K562 (cell line): Measurements from ENCODE around the gene DNAJC8. TPM values are rescaled to one million over a fixed set of nuclear protein-coding genes. Genes with fewer than 3 reads are reported as not detected.

Experiments
- ATAC-seq: fragments of 200-7000 bp; cut with Tn5 transposase; 3 replicates; pipeline ENCODE4 v1.9.1; 2020; ENCODE audit warnings: moderate library complexity
- BruUV-seq: library from RNA; stranded (reverse); fragments of 400-500 nt; replicated peaks from 2 replicates; lab custom pipeline; 2021; lab: Mats Ljungman, UMichigan
- CTCF ChIA-PET: fragments of 300-600 bp; formaldehyde crosslinking; extraction: SDS; loops from one replicate; lab custom pipeline; 2021; ENCODE audit warnings: low intra/inter-chr PET ratio; lab: Yijun Ruan, JAX
- POLR2A ChIA-PET: fragments of 300-600, 350-650 bp; sonication (Branson Sonifier 250); formaldehyde crosslinking; extraction: SDS; loops from one replicate; lab custom pipeline; 2021; ENCODE audit warnings: antibody characterized with exemption, inconsistent platforms; lab: Yijun Ruan, JAX
- DNase-seq, 4 experiments: peaks; one replicate each; pipeline versions ENCODE4 v3.0.0 to v3.0.0-alpha.2; 2011 to 2018; ENCODE audit warnings: low spot score in 3 of 4, mixed read lengths in 3 of 4; ENCODE audit errors: extremely low read depth in 1 of 4
- FAIRE-seq: peaks from 2 replicates; lab custom pipeline; 2011; peaks lifted over from hg19 to GRCh38; lab: Jason Lieb, UNC
- H2AFZ ChIP-seq: 2 replicates; pipeline ENCODE4 v1.6.0; 2011; ENCODE audit warnings: low read depth, low read length, control low read depth, inconsistent platforms
- H3K27ac ChIP-seq: fragments of 200-600 bp; 3 replicates; pipeline ENCODE4 v1.8.0; 2011; ENCODE audit warnings: low read depth, mild to moderate bottlenecking, control low read depth, inconsistent platforms, low read length, moderate library complexity, mixed read lengths; ENCODE audit errors: extremely low read depth
- H3K27me3 ChIP-seq, 2 experiments: fragments of 300-600 bp in 1 of 2; 2 replicates in 1 of 2; 3 replicates in 1 of 2; pipeline versions ENCODE4 v1.6.0 to v1.8.0; 2011; ENCODE audit warnings: inconsistent platforms in 2 of 2, low read length in 2 of 2, mild to moderate bottlenecking in 1 of 2, mixed read lengths in 1 of 2, moderate library complexity in 1 of 2; ENCODE audit not compliant: control insufficient read depth in 2 of 2, insufficient read depth in 2 of 2
- H3K36me3 ChIP-seq: fragments of 300-600 bp; 3 replicates; pipeline ENCODE4 v1.8.0; 2011; ENCODE audit warnings: mild to moderate bottlenecking, low read length, inconsistent platforms; ENCODE audit not compliant: control insufficient read depth, insufficient read depth
- H3K4me1 ChIP-seq, 2 experiments: fragments of 200-600 bp in 1 of 2; replicated peaks in 1 of 2; 2 replicates in 1 of 2; 3 replicates in 1 of 2; pipeline versions ENCODE4 v1.5.1 to v1.8.0; 2011; ENCODE audit warnings: inconsistent platforms in 2 of 2, low read length in 2 of 2, mild to moderate bottlenecking in 1 of 2, mixed read lengths in 1 of 2, moderate library complexity in 1 of 2; ENCODE audit not compliant: control insufficient read depth in 2 of 2, insufficient read depth in 2 of 2
- H3K4me2 ChIP-seq: 2 replicates; pipeline ENCODE4 v1.6.1; 2011; ENCODE audit warnings: low read length, control low read depth, inconsistent platforms, mixed read lengths; ENCODE audit not compliant: insufficient read depth
- H3K4me3 ChIP-seq: fragments of 200-600 bp; sonication (generic), shearing (Covaris generic); 2 replicates; pipeline ENCODE4 v1.5.1; 2016; ENCODE audit warnings: control low read depth, inconsistent platforms
- H3K79me2 ChIP-seq: fragments of 200-600 bp; 3 replicates; pipeline ENCODE4 v1.8.0; 2011; ENCODE audit warnings: low read length, inconsistent platforms; ENCODE audit not compliant: control insufficient read depth, insufficient read depth
- H3K9ac ChIP-seq, 2 experiments: 2 replicates each; pipeline versions ENCODE4 v1.6.0 to v1.6.1; 2011; ENCODE audit warnings: low read depth in 2 of 2, low read length in 2 of 2, control low read depth in 1 of 2, inconsistent platforms in 1 of 2, mild to moderate bottlenecking in 1 of 2, mixed read lengths in 1 of 2; ENCODE audit not compliant: insufficient read depth in 1 of 2
- H3K9me1 ChIP-seq: one replicate; pipeline ENCODE4 v1.6.0; 2011; ENCODE audit warnings: inconsistent platforms, mild to moderate bottlenecking, low read length, moderate library complexity; ENCODE audit not compliant: control insufficient read depth, insufficient read depth
- H3K9me3 ChIP-seq: replicated peaks from 2 replicates; pipeline ENCODE4 v1.5.1; 2011; ENCODE audit warnings: low read depth, low read length, inconsistent platforms; ENCODE audit not compliant: control insufficient read depth, insufficient read depth
- H4K20me1 ChIP-seq: replicated peaks from 2 replicates; pipeline ENCODE4 v1.6.1; 2011; ENCODE audit warnings: low read length, inconsistent platforms, mixed read lengths; ENCODE audit not compliant: control insufficient read depth, insufficient read depth
- ARID2 ChIP-seq: fragments of 450-650 bp; IDR thresholded peaks from 2 replicates; pipeline ENCODE4 v1.6.1; 2017; ENCODE audit warnings: antibody characterized with exemption, mild to moderate bottlenecking
- CTCF ChIP-seq, 3 experiments: IDR thresholded peaks in 2 of 3; conservative IDR thresholded peaks in 1 of 3; 2 replicates each; pipeline ENCODE4 v1.5.1; 2011 to 2012; ENCODE audit warnings: low read length in 3 of 3, mild to moderate bottlenecking in 3 of 3, control low read depth in 2 of 3, improper control_type of control experiment in 1 of 3, inconsistent platforms in 1 of 3, low read depth in 1 of 3, mixed read lengths in 1 of 3, moderate library complexity in 1 of 3; ENCODE audit not compliant: insufficient read depth in 2 of 3
- E2F5 ChIP-seq: sonication (generic); formaldehyde crosslinking; IDR thresholded peaks from 2 replicates; pipeline ENCODE4 v1.8.0; 2022; ENCODE audit warnings: mild to moderate bottlenecking, missing genetic modification reagents
- HDAC1 ChIP-seq, 2 experiments: fragments of 450-650 bp; IDR thresholded peaks; 2 replicates each; pipeline ENCODE4 v1.6.1; 2016 to 2017; ENCODE audit warnings: inconsistent platforms in 1 of 2, mild to moderate bottlenecking in 1 of 2, moderate library complexity in 1 of 2
- HMG20A ChIP-seq: fragments of 450-650 bp; formaldehyde crosslinking; conservative IDR thresholded peaks from 2 replicates; pipeline ENCODE4 v1.4.0; 2020; ENCODE audit warnings: mild to moderate bottlenecking, mixed read lengths
- KLF6 ChIP-seq: fragments of 250-450 bp; sonication (Bioruptor Pico); IDR thresholded peaks from 2 replicates; pipeline ENCODE4 v1.4.0; 2020; ENCODE audit warnings: mild to moderate bottlenecking, moderate library complexity, borderline replicate concordance
- MYBL2 ChIP-seq, 2 experiments: fragments of 450-650 bp in 1 of 2; sonication (generic) in 1 of 2; formaldehyde crosslinking in 1 of 2; IDR thresholded peaks; 2 replicates each; pipeline versions ENCODE4 v1.6.1 to v1.8.1; 2017 to 2022; ENCODE audit warnings: borderline replicate concordance in 1 of 2, inconsistent platforms in 1 of 2, low read depth in 1 of 2, mild to moderate bottlenecking in 1 of 2, missing genetic modification reagents in 1 of 2, moderate library complexity in 1 of 2
- MYNN ChIP-seq, 2 experiments: sonication (generic); formaldehyde crosslinking in 1 of 2; IDR thresholded peaks; 2 replicates each; pipeline versions ENCODE4 v1.5.0 to v1.6.1; 2016 to 2020; ENCODE audit warnings: antibody characterized with exemption in 1 of 2, missing genetic modification reagents in 1 of 2
- NCOR1 ChIP-seq: fragments of 450-650 bp; IDR thresholded peaks from 2 replicates; pipeline ENCODE4 v1.6.1; 2016; ENCODE audit warnings: mild to moderate bottlenecking, moderate library complexity
- PKNOX1 ChIP-seq: fragments of 450-650 bp; IDR thresholded peaks from 2 replicates; pipeline ENCODE4 v1.6.1; 2016
- PRPF4 ChIP-seq: fragments of 200-400 bp; formaldehyde crosslinking; IDR thresholded peaks from one replicate; pipeline ENCODE4 v1.6.1; 2017; ENCODE audit warnings: low read length, low read depth, mild to moderate bottlenecking; ENCODE audit not compliant: insufficient read depth, poor library complexity, severe bottlenecking
- RCOR1 ChIP-seq, 2 experiments: IDR thresholded peaks; 2 replicates each; pipeline ENCODE4 v1.6.1; 2012; ENCODE audit warnings: low read depth in 2 of 2, low read length in 2 of 2, borderline replicate concordance in 1 of 2, improper control_type of control experiment in 1 of 2
- ZBTB1 ChIP-seq: sonication (generic); formaldehyde crosslinking; IDR thresholded peaks from 2 replicates; pipeline ENCODE4 v1.8.1; 2023; ENCODE audit warnings: missing genetic modification reagents, low read depth, mild to moderate bottlenecking, borderline replicate concordance
- ZNF12 ChIP-seq: sonication (generic); formaldehyde crosslinking; IDR thresholded peaks from 2 replicates; pipeline ENCODE4 v1.4.0; 2020; ENCODE audit warnings: mild to moderate bottlenecking, missing genetic modification reagents
- ZNF175 ChIP-seq: fragments of 200-800 bp; sonication (Bioruptor generic); IDR thresholded peaks from 2 replicates; pipeline ENCODE4 v1.6.1; 2016; ENCODE audit warnings: low read depth, mild to moderate bottlenecking, missing genetic modification characterization, missing compliant biosample characterization
- WGBS: fragments of 100-300 bp; shearing (Covaris generic); methylation state at CpG from one replicate; pipeline ENCODE4 v1.1.6; 2016; ENCODE audit warnings: low coverage, mixed read lengths; ENCODE audit not compliant: insufficient coverage; ENCODE audit errors: missing lambda C conversion rate; 5-methylcytosine and 5-hydroxymethylcytosine counted together
- in situ Hi-C: fragments of 300-500 bp; cut with MboI; formaldehyde crosslinking; loops from 4 replicates; pipeline ENCODE4 v1.15.0; 2018; ENCODE audit warnings: inconsistent platforms, mixed read lengths
- intact Hi-C: fragments of 100-400 bp; cut with micrococcal nuclease; formaldehyde crosslinking; loops from 2 replicates; pipeline ENCODE4 v1.14.2; 2022
- polyA plus RNA-seq, 8 experiments: library from polyadenylated mRNA; depleted of rRNA in 4 of 8; stranded (reverse) in 5 of 8; unstranded in 3 of 8; fragments of >200 nt; fragmentation: Nextera tagmentation in 2 of 8; fragmentation: Illumina TruSeq in 1 of 8; extraction: Ambion mirVana in 2 of 8; extraction: Trizol in 1 of 8; gene quantifications; 2 replicates each; pipeline versions ENCODE4 v1.2.1 to v1.2.3, GENCODE V29; 2011 to 2014; ENCODE audit warnings: inconsistent platforms in 1 of 8, missing spikeins in 1 of 8
- total RNA-seq, 7 experiments: library from RNA; depleted of rRNA in 6 of 7; stranded (reverse); fragments of >200 nt in 6 of 7; fragmentation: Illumina TruSeq in 2 of 7; extraction: Trizol in 2 of 7; gene quantifications; 2 replicates each; pipeline versions ENCODE4 v1.2.1 to v1.2.3, GENCODE V29; 2011 to 2021; ENCODE audit warnings: low replicate concordance in 1 of 7

The DNAJC8 gene
- total and polyA plus RNA-seq, 9 of the 15 experiments (the other 6 are each of a cell fraction or from before 2014, with no cell fraction given), result 143 to 508 (median 209) TPM

GRCh38 chr1:28209700-28210099, 23.1 kb downstream of the DNAJC8 start (continued):
- TF ChIP-seq RCOR1 (IDR thresholded peaks at IDR 0.05; ENCODE audit: borderline replicate concordance in 1 of 2, low read depth in 2 of 2, low read length in 2 of 2) (no peak), ZBTB1 (CRISPR knock-in tag) (no peak), HMG20A (no peak)

GRCh38 chr1:28208818-28209441, 23.9 kb downstream of the DNAJC8 start:
- FAIRE-seq (peak; percentile 88), ATAC-seq (peak; percentile 98), DNase-seq (peak; percentile 49 to 75 (median 62))
- H2AFZ ChIP-seq, result no peak overlapping the region
- intact Hi-C loops, result loop anchor here (1.0 kb wide), 2 partner anchors 118 to 351 kb away; no protein-coding TSS in a partner anchor
- no peak overlapping the region for H3K4me3 ChIP-seq
- peaks cover 93% of the 10 kb centered on the region for H3K36me3 ChIP-seq
- in situ Hi-C loops, result no loop called here
- no peaks in the 10 kb centered on the region for H3K9me3 ChIP-seq
- POLR2A ChIA-PET, result interaction anchor here (0.6 to 2.8 kb wide), 11 partner anchors 9 to 594 kb away, joined by 3 to 13 read pairs (median 4); partner anchors contain the start of gene EYA3
- CTCF ChIA-PET, result interaction anchor here (1.2 to 4.0 kb wide), 3 partner anchors 118 to 173 kb away, joined by 3 to 81 read pairs (median 3); partner anchors contain the start of gene EYA3
- H3K9ac ChIP-seq, result no peak overlapping the region
- H3K27ac ChIP-seq, result 0 out of 3 replicates have a peak overlapping the region, but pooled peaks have one; percentile 5
- BruUV-seq, result TSS peak; percentile 19
- no peaks in the 10 kb centered on the region for H4K20me1 ChIP-seq
- no peaks in the 10 kb centered on the region for H3K9me1 ChIP-seq
- no peaks in the 10 kb centered on the region for H3K27me3 ChIP-seq
- H3K79me2 ChIP-seq, result peaks cover 19% of the 10 kb centered on the region
- peaks cover 0 to 2% of the 10 kb centered on the region in 2 experiments; a peak in 1 of 5 replicates for H3K4me1 ChIP-seq
- H3K4me2 ChIP-seq, result no peak overlapping the region
- 53% methylated on average over 4 of the region's 4 CpGs for WGBS
- TF ChIP-seq CTCF (IDR thresholded peaks at IDR 0.05 in 2 of 3, conservative IDR thresholded peaks at IDR 0.05 in 1 of 3; ENCODE audit: insufficient read depth in 2 of 3, low read depth in 1 of 3, low read length in 3 of 3) (peak; percentile 77 to 93 (median 80)), ARID2 (peak; percentile 86), ZNF175 (no peak), KLF6 (CRISPR knock-in tag) (no peak), MYNN (IDR thresholded peaks at IDR 0.05) (no peak), MYNN (CRISPR knock-in tag; IDR thresholded peaks at IDR 0.05) (no peak), MYBL2 (IDR thresholded peaks at IDR 0.05; ENCODE audit: low read depth) (no peak), MYBL2 (CRISPR knock-in tag; IDR thresholded peaks at IDR 0.05; ENCODE audit: borderline replicate concordance) (no peak), PRPF4 (no peak), HDAC1 (IDR thresholded peaks at IDR 0.05) (no peak), ZNF12 (CRISPR knock-in tag) (no peak), PKNOX1 (peak; percentile 53; the same call in 1 of the 2 replicates), E2F5 (CRISPR knock-in tag) (no peak), RCOR1 (IDR thresholded peaks at IDR 0.05; ENCODE audit: borderline replicate concordance in 1 of 2, low read depth in 2 of 2, low read length in 2 of 2) (peak in 1 of 2 experiments; percentile 21; a peak in 1 of 4 replicates), NCOR1 (no peak)
